Spleen (tissue), 11 donors: ENCODE data around the gene FAM9A. TPM values are rescaled to one million over a fixed set of nuclear protein-coding genes. Genes with fewer than 3 reads are reported as not detected.
"Not testable (repeated sequence)": the region's sequence is repeated elsewhere in the genome, so short reads cannot be mapped to it uniquely, and the experiment has no call there.

Experiments
- DNase-seq: peaks from one replicate; pipeline ENCODE4 v3.0.0-alpha.2; 2020
- H3K27ac ChIP-seq, 8 donors: fragments of 200-600 bp; sonication (generic) in 7 of 8; 1 replicate in 4 of 8; 2 replicates in 4 of 8; pipeline versions ENCODE4 v1.5.0 to v1.8.0; 2016 to 2021; ENCODE audit warnings: inconsistent platforms in 4 of 8, mild to moderate bottlenecking in 4 of 8, moderate library complexity in 1 of 8
- H3K27me3 ChIP-seq, 7 donors: fragments of 200-600 bp; sonication (generic) in 6 of 7; replicated peaks in 1 of 7; 1 replicate in 4 of 7; 2 replicates in 3 of 7; pipeline versions ENCODE4 v1.5.0 to v1.8.0; 2016 to 2021; ENCODE audit warnings: inconsistent platforms in 3 of 7, mild to moderate bottlenecking in 1 of 7
- H3K36me3 ChIP-seq, 6 donors: fragments of 200-600 bp; sonication (generic) in 5 of 6; 1 replicate in 4 of 6; 2 replicates in 2 of 6; pipeline versions ENCODE4 v1.5.0 to v1.8.0; 2016 to 2021; ENCODE audit warnings: inconsistent platforms in 2 of 6
- H3K4me1 ChIP-seq, 6 donors: fragments of 200-600 bp; sonication (generic) in 5 of 6; 1 replicate in 3 of 6; 2 replicates in 3 of 6; pipeline versions ENCODE4 v1.5.0 to v1.8.0; 2016 to 2021; ENCODE audit warnings: inconsistent platforms in 3 of 6
- H3K4me3 ChIP-seq, 8 donors: fragments of 200-600 bp; sonication (generic) in 7 of 8; 1 replicate in 4 of 8; 2 replicates in 4 of 8; pipeline versions ENCODE4 v1.5.0 to v1.8.0; 2016 to 2021; ENCODE audit warnings: inconsistent platforms in 4 of 8, mild to moderate bottlenecking in 4 of 8, moderate library complexity in 2 of 8
- H3K9me3 ChIP-seq, 8 donors: fragments of 200-600 bp; sonication (generic) in 7 of 8; 1 replicate in 4 of 8; 2 replicates in 4 of 8; pipeline versions ENCODE4 v1.5.0 to v1.8.0; 2016 to 2021; ENCODE audit warnings: inconsistent platforms in 4 of 8
- POLR2A ChIP-seq, 3 donors: fragments of 450-650 bp; IDR thresholded peaks; one replicate each; pipeline ENCODE4 v1.5.1; 2017; ENCODE audit warnings: antibody characterized with exemption in 3 of 3, mild to moderate bottlenecking in 1 of 3
- POLR2AphosphoS5 ChIP-seq, 3 donors: sonication (generic); formaldehyde crosslinking; IDR thresholded peaks; one replicate each; pipeline ENCODE4 v1.5.1; 2017; ENCODE audit warnings: antibody characterized with exemption in 3 of 3
- WGBS, 5 donors: extraction: QIAGEN DNeasy Blood & Tissue Kit in 3 of 5; methylation state at CpG; one replicate each; pipeline versions ENCODE4 v1.1.5 to v1.1.7; 2013 to 2018; 5-methylcytosine and 5-hydroxymethylcytosine counted together
- intact Hi-C: fragments of 100-400 bp; cut with DNase I; formaldehyde crosslinking; loops from one replicate; pipeline ENCODE4 v1.15.0; 2023; ENCODE audit warnings: low total_unique reads
- polyA plus RNA-seq, 3 donors: library from polyadenylated mRNA; stranded (reverse); fragments of 200-250 nt; gene quantifications; one replicate each; pipeline ENCODE4 v1.2.1, GENCODE V29; 2013
- total RNA-seq, 7 donors: library from RNA; depleted of rRNA in 3 of 7; stranded (reverse); fragments of >200 nt in 3 of 7; fragmentation: NEBNext Ultra II Directional in 4 of 7; extraction: Animal tissue kit (Norgen Biotek cat#: 25700) in 4 of 7; gene quantifications; one replicate each; pipeline versions ENCODE4 v1.1.0 to v1.2.1, GENCODE V29; 2016 to 2021
- TF ChIP-seq, protein P1 (sequence below), 11 experiments: fragments of 200-600 bp in 7 of 11; fragments of 450-650 bp in 4 of 11; sonication (generic) in 4 of 11; IDR thresholded peaks in 8 of 11; conservative IDR thresholded peaks in 3 of 11; 1 replicate in 7 of 11; 2 replicates in 4 of 11; pipeline versions ENCODE4 v1.4.0 to v1.8.0; 2016 to 2021; ENCODE audit warnings: antibody characterized with exemption in 11 of 11, inconsistent platforms in 4 of 11, mild to moderate bottlenecking in 1 of 11
- donor health status: healthy with polysubstance abuse.
- donor health status: DM: no; HTN: no; CAD: no; lungs with moderate emphysema.
- donor health status: DM: no; HTN: no; CAD: no.
- donor health status: Bipolar disorder and iron deficiency.
- donor health status: healthy.
- donor health status: DM: no; HTN: no; CAD: no.
- donor health status: DM: yes; HTN: yes; CAD: no.

The FAM9A gene
- total and polyA plus RNA-seq, 10 donors = not detected

GRCh38 chrX:8782595-8782994 lies 18.6 kb downstream of the FAM9A start:
- no peaks in the 10 kb centered on the region for H3K9me3 ChIP-seq

DNA sequence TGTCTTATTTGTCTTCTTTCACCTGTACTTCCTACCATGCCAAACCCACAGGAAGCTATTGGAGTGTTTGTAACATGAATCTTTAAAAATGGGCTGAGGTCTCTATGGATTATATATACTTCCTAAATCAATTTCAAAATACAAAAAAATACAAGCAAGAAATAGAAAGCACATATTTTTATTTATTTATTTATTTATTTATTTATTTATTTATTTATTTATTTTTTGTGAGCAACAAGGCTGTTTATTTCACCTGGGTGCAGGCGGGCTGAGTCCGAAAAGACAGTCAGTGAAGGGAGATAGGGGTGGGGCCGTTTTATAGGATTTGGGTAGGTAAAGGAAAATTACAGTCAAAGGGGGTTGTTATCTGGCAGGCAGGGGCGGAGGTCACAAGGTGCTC lies 19.3 kb downstream of the FAM9A start:
- H3K36me3 ChIP-seq, H3K27ac ChIP-seq, H3K4me1 ChIP-seq, H3K4me3 ChIP-seq, DNase-seq, H3K9me3 ChIP-seq, intact Hi-C loops, H3K27me3 ChIP-seq: not testable (repeated sequence)
- 62 to 80% (median 79%) methylated on average over 4 of the region's 4 CpGs for WGBS, 5 donors

More at GRCh38 chrX:8782595-8782994, 18.6 kb downstream of the FAM9A start:
- DNase-seq = no peak
- intact Hi-C loops = no loop called here
- Histone ChIP-seq H3K36me3 (no peaks in the 10 kb centered on the region), H3K27ac (no peak overlapping the region), H3K27me3 (peaks cover 0 to 8% (median 0%) of the 10 kb centered on the region in 7 donors), H3K4me3 (no peak overlapping the region), H3K4me1 (no peaks in the 10 kb centered on the region)
- no peak for TF ChIP-seq POLR2AphosphoS5 (IDR thresholded peaks at IDR 0.05)
- TF ChIP-seq, protein P1, sequence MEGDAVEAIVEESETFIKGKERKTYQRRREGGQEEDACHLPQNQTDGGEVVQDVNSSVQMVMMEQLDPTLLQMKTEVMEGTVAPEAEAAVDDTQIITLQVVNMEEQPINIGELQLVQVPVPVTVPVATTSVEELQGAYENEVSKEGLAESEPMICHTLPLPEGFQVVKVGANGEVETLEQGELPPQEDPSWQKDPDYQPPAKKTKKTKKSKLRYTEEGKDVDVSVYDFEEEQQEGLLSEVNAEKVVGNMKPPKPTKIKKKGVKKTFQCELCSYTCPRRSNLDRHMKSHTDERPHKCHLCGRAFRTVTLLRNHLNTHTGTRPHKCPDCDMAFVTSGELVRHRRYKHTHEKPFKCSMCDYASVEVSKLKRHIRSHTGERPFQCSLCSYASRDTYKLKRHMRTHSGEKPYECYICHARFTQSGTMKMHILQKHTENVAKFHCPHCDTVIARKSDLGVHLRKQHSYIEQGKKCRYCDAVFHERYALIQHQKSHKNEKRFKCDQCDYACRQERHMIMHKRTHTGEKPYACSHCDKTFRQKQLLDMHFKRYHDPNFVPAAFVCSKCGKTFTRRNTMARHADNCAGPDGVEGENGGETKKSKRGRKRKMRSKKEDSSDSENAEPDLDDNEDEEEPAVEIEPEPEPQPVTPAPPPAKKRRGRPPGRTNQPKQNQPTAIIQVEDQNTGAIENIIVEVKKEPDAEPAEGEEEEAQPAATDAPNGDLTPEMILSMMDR (IDR thresholded peaks at IDR 0.05 in 8 of 11, conservative IDR thresholded peaks at IDR 0.05 in 3 of 11) = no peak
- no peak for TF ChIP-seq POLR2A (IDR thresholded peaks at IDR 0.05)
- 74 to 85% (median 83%) methylated on average over 8 to 9 of the region's 9 CpGs for WGBS, 5 donors

GRCh38 chrX:8773117-8773516 lies 28.1 kb downstream of the FAM9A start:
- no peak for DNase-seq
- intact Hi-C loops = no loop called here
- Histone ChIP-seq H3K4me3 (no peak overlapping the region), H3K36me3 (no peaks in the 10 kb centered on the region), H3K4me1 (no peaks in the 10 kb centered on the region), H3K9me3 (no peaks in the 10 kb centered on the region), H3K27me3 (peaks cover 0 to 18% (median 4%) of the 10 kb centered on the region in 7 donors), H3K27ac (no peak overlapping the region)
- TF ChIP-seq POLR2A (IDR thresholded peaks at IDR 0.05) (no peak), POLR2AphosphoS5 (IDR thresholded peaks at IDR 0.05) (no peak)
- TF ChIP-seq, protein P1 (IDR thresholded peaks at IDR 0.05 in 8 of 11, conservative IDR thresholded peaks at IDR 0.05 in 3 of 11) = no peak
- WGBS, 5 donors = 42 to 59% (median 47%) methylated on average over 2 to 5 of the region's 5 CpGs

DNA sequence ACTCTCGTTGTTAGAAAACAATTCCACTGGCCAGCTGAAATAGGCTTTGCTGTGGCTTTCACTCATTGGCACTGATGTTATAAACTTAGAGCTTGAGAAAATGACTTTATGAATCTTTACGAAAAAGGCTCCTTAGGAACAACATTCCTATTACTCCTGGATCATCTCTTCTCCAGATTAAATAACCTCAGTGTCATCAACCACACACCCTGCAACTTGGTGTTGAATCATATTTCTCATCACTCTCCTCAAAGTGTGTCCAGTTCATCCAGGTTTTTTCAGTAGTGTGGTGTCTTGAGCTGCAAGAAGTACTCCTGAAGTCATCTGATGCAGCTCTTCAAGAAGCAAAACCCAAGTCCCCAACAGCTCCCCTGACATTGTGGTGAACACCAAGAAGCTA lies 41.2 kb downstream of the FAM9A start:
- Histone ChIP-seq H3K27ac (no peak overlapping the region), H3K4me1 (no peaks in the 10 kb centered on the region), H3K27me3 (peaks cover 0 to 2% (median 0%) of the 10 kb centered on the region in 7 donors), H3K4me3 (no peak overlapping the region), H3K36me3 (no peaks in the 10 kb centered on the region), H3K9me3 (no peaks in the 10 kb centered on the region)
- intact Hi-C loops = no loop called here
- WGBS, 5 donors = 84 to 93% (median 87%) methylated on average over 2 of the region's 2 CpGs
- DNase-seq = no peak
- TF ChIP-seq, protein P1 (IDR thresholded peaks at IDR 0.05 in 8 of 11, conservative IDR thresholded peaks at IDR 0.05 in 3 of 11) = no peak
- TF ChIP-seq POLR2AphosphoS5 (IDR thresholded peaks at IDR 0.05) = no peak
- no peak for TF ChIP-seq POLR2A (IDR thresholded peaks at IDR 0.05)

DNA sequence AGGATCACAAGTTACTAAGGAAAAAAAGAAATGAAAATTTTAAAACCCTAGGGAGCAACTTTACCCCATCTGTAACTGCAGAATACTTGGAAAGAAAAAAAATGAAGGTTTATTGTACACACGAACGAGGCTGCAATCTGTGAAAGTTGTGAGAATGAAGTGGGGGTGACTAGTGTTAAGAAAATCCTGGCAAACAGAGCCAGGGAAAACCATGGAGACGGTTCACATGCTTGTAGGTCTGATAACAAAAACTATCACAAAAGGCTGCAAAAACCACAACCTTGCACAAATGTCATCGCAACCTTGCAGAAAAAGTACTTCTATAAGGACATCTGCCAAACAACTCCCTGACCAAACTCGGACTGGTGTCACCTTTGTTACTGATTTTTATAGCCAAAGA lies 42.5 kb downstream of the FAM9A start:
- 71 to 94% (median 85%) methylated on average over 3 to 5 of the region's 5 CpGs for WGBS, 5 donors
- H3K9me3 ChIP-seq, H3K27ac ChIP-seq, H3K27me3 ChIP-seq, H3K4me3 ChIP-seq, H3K4me1 ChIP-seq, DNase-seq, intact Hi-C loops, H3K36me3 ChIP-seq: not testable (repeated sequence)

GRCh38 chrX:8757609-8758389 lies 43.4 kb downstream of the FAM9A start:
- H3K4me1 ChIP-seq, H3K9me3 ChIP-seq, DNase-seq, intact Hi-C loops, H3K27ac ChIP-seq, H3K36me3 ChIP-seq, H3K4me3 ChIP-seq, H3K27me3 ChIP-seq: not testable (repeated sequence)
- 77 to 95% (median 84%) methylated on average over 5 to 7 of the region's 7 CpGs for WGBS, 5 donors
